ENCODE measurements around the gene FBXW7. TPM values are rescaled to one million over a fixed set of nuclear protein-coding genes. Genes with fewer than 3 reads are reported as not detected.

The FBXW7 gene
- total and polyA plus RNA-seq, 2 of the 8 experiments (the other 6 are each of a cell fraction or from before 2014, with no cell fraction given), result 6.0 to 26.7 TPM

DNA sequence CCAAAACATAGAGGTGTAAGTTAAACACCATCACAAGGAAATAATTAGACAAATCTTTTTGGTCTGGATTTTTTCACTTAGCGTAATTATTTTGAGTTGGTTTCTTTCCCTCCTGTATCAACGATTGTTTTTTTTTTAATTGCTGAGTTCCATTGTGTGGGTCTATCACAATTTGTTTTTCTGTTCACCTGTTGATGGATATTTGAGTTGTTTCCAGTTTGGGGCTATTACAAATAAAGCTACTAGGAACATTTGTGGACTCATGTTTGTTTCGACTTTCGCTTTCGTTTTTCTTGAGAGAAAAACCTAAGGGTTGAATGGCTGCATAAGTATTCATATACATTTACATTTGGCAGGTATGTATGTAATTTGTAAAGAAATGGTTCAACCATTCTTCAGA lies 20.4 kb upstream of the FBXW7 start (continued):
- TF ChIP-seq NANOG (IDR thresholded peaks at IDR 0.05; ENCODE audit: insufficient read depth, low read depth, low read length, poor library complexity, severe bottlenecking), result no peak
- TF ChIP-seq SAP30 (IDR thresholded peaks at IDR 0.05; ENCODE audit: insufficient read depth, insufficient replicate concordance, low read length), result no peak
- no peak for TF ChIP-seq RNF2 (IDR thresholded peaks at IDR 0.05; ENCODE audit: borderline replicate concordance, low read depth, low read length, missing control alignments, poor library complexity, severe bottlenecking)
- TF ChIP-seq CHD2 (IDR thresholded peaks at IDR 0.05; ENCODE audit: low read length), result no peak
